GM23248 (cell line): Measurements from ENCODE around the gene KRTAP5-5. TPM values are rescaled to one million over a fixed set of nuclear protein-coding genes. Genes with fewer than 3 reads are reported as not detected.

Source experiments
- DNase-seq: peaks from one replicate; pipeline ENCODE4 v3.0.0-alpha.2; 2015
- H2AFZ ChIP-seq: fragments of 200-600 bp; sonication (generic); 2 replicates; pipeline ENCODE4 v1.6.1; 2016; ENCODE audit warnings: antibody characterized with exemption
- H3F3A ChIP-seq: fragments of 200-600 bp; sonication (generic); 2 replicates; pipeline ENCODE4 v1.6.1; 2016; ENCODE audit warnings: mild to moderate bottlenecking, antibody characterized with exemption, mixed run types; ENCODE audit not compliant: insufficient read depth
- H3K27ac ChIP-seq: fragments of 200-600 bp; sonication (generic); 2 replicates; pipeline ENCODE4 v1.5.1; 2016; ENCODE audit warnings: mild to moderate bottlenecking
- H3K27me3 ChIP-seq: fragments of 200-600 bp; sonication (generic); replicated peaks from 2 replicates; pipeline ENCODE4 v1.6.1; 2016; ENCODE audit warnings: mild to moderate bottlenecking; ENCODE audit not compliant: insufficient read depth
- H3K36me3 ChIP-seq: fragments of 200-600 bp; sonication (generic); 2 replicates; pipeline ENCODE4 v1.6.1; 2016; ENCODE audit warnings: low read depth, mild to moderate bottlenecking
- H3K4me1 ChIP-seq: fragments of 200-600 bp; sonication (generic); 2 replicates; pipeline ENCODE4 v1.6.1; 2016; ENCODE audit warnings: mild to moderate bottlenecking; ENCODE audit not compliant: insufficient read depth
- H3K4me2 ChIP-seq: fragments of 200-600 bp; sonication (generic); one replicate; pipeline ENCODE4 v1.6.1; 2016; ENCODE audit warnings: mild to moderate bottlenecking; ENCODE audit not compliant: unreplicated experiment
- H3K4me3 ChIP-seq: fragments of 200-600 bp; sonication (generic); 2 replicates; pipeline ENCODE4 v1.5.1; 2016; ENCODE audit warnings: mild to moderate bottlenecking
- H3K79me2 ChIP-seq: fragments of 200-600 bp; sonication (generic); 2 replicates; pipeline ENCODE4 v1.6.1; 2016; ENCODE audit warnings: mild to moderate bottlenecking; ENCODE audit not compliant: insufficient read depth
- H3K9ac ChIP-seq: fragments of 200-600 bp; sonication (generic); 2 replicates; pipeline ENCODE4 v1.6.1; 2016; ENCODE audit warnings: mild to moderate bottlenecking
- H3K9me2 ChIP-seq: fragments of 200-600 bp; sonication (generic); 2 replicates; pipeline ENCODE4 v1.6.1; 2016; ENCODE audit warnings: mixed run types, mild to moderate bottlenecking, moderate library complexity; ENCODE audit not compliant: insufficient read depth
- H3K9me3 ChIP-seq: fragments of 200-600 bp; sonication (generic); one replicate; pipeline ENCODE4 v1.6.1; 2017; ENCODE audit warnings: low read depth
- H4K20me1 ChIP-seq: fragments of 200-600 bp; sonication (generic); 2 replicates; pipeline ENCODE4 v1.6.0; 2016; ENCODE audit not compliant: insufficient read depth
- EZH2 ChIP-seq: fragments of 200-600 bp; sonication (generic); IDR thresholded peaks from 2 replicates; pipeline ENCODE4 v1.6.1; 2018; ENCODE audit warnings: antibody characterized with exemption, mild to moderate bottlenecking; ENCODE audit not compliant: insufficient read depth, poor library complexity, severe bottlenecking
- EZH2phosphoT487 ChIP-seq: fragments of 200-600 bp; sonication (generic); IDR thresholded peaks from 2 replicates; pipeline ENCODE4 v1.6.1; 2018; ENCODE audit warnings: antibody characterized with exemption, moderate library complexity, mild to moderate bottlenecking, low read depth; ENCODE audit not compliant: insufficient read depth
- WGBS, 2 experiments: methylation state at CpG; one replicate each; pipeline ENCODE4 v1.1.6; 2015 to 2017; ENCODE audit warnings: low lambda C conversion rate in 2 of 2, low coverage in 1 of 2; ENCODE audit errors: missing lambda C conversion rate in 2 of 2; 5-methylcytosine and 5-hydroxymethylcytosine counted together
- in situ Hi-C: fragments of 300-500 bp; cut with MboI; formaldehyde crosslinking; loops from 2 replicates; pipeline ENCODE4 v1.15.0; 2020
- polyA plus RNA-seq: library from polyadenylated mRNA; unstranded; fragments of >200 nt; fragmentation: Nextera tagmentation; extraction: Ambion mirVana; gene quantifications from 2 replicates; pipeline ENCODE4 v1.2.1, GENCODE V29; 2016
- total RNA-seq: library from RNA; depleted of rRNA; stranded (reverse); fragments of >200 nt; shearing (Covaris generic); gene quantifications from 2 replicates; pipeline ENCODE4 v1.2.3, GENCODE V29; 2014

KRTAP5-5 gene
- total and polyA plus RNA-seq, 2 experiments from 2014 or later = not detected

- H3K9me3 ChIP-seq = no peaks in the 10 kb centered on the region
Measured at GRCh38 chr11:1631066-1631568, 1.5 kb downstream of the KRTAP5-5 start.

GRCh38 chr11:1632053-1632714, 2.6 kb downstream of the KRTAP5-5 start:
- Histone ChIP-seq H3K9me2 (no peaks in the 10 kb centered on the region), H3K4me3 (no peak overlapping the region), H3K27ac (no peak overlapping the region), H2AFZ (no peak overlapping the region), H3K36me3 (no peaks in the 10 kb centered on the region), H3K27me3 (peaks cover 68% of the 10 kb centered on the region), H3K4me1 (no peaks in the 10 kb centered on the region), H3F3A (no peaks in the 10 kb centered on the region), H3K9me3 (no peaks in the 10 kb centered on the region), H3K4me2 (no peak overlapping the region), H3K79me2 (no peaks in the 10 kb centered on the region), H4K20me1 (no peaks in the 10 kb centered on the region), H3K9ac (no peak overlapping the region)
- in situ Hi-C loops = no loop called here
- no peak for DNase-seq
- WGBS, 2 experiments = 39 to 42% methylated on average over 11 of the region's 11 CpGs
- TF ChIP-seq EZH2phosphoT487 = no peak
- TF ChIP-seq EZH2 = no peak

More at GRCh38 chr11:1631066-1631568, 1.5 kb downstream of the KRTAP5-5 start:
- TF ChIP-seq EZH2 (no peak), EZH2phosphoT487 (no peak)
- in situ Hi-C loops = no loop called here
- Histone ChIP-seq H3K4me3 (no peak overlapping the region), H3K4me1 (no peaks in the 10 kb centered on the region), H2AFZ (no peak overlapping the region), H3F3A (no peaks in the 10 kb centered on the region), H3K79me2 (no peaks in the 10 kb centered on the region), H3K27me3 (peaks cover 70% of the 10 kb centered on the region), H3K27ac (no peak overlapping the region), H3K9ac (no peak overlapping the region), H3K9me2 (no peaks in the 10 kb centered on the region), H4K20me1 (no peaks in the 10 kb centered on the region), H3K4me2 (no peak overlapping the region), H3K36me3 (no peaks in the 10 kb centered on the region)
- DNase-seq = no peak
- 31 to 38% methylated on average over 13 of the region's 13 CpGs for WGBS, 2 experiments

GRCh38 chr11:1633864-1634263, 4.3 kb downstream of the KRTAP5-5 start:
- no peaks in the 10 kb centered on the region for H3K36me3 ChIP-seq
- H3K27me3 ChIP-seq = peaks cover 67% of the 10 kb centered on the region
- in situ Hi-C loops = no loop called here
- no peak overlapping the region for H2AFZ ChIP-seq
- no peak for DNase-seq
- TF ChIP-seq EZH2phosphoT487 = no peak
- no peak for TF ChIP-seq EZH2
- H3K4me3 ChIP-seq = no peak overlapping the region
- no peak overlapping the region for H3K4me2 ChIP-seq
- H3K9me2 ChIP-seq = no peaks in the 10 kb centered on the region
- H3K9me3 ChIP-seq = no peaks in the 10 kb centered on the region
- H3F3A ChIP-seq = no peaks in the 10 kb centered on the region
- no peaks in the 10 kb centered on the region for H3K4me1 ChIP-seq
- H3K9ac ChIP-seq = no peak overlapping the region
- no peak overlapping the region for H3K27ac ChIP-seq
- no peaks in the 10 kb centered on the region for H4K20me1 ChIP-seq
- H3K79me2 ChIP-seq = no peaks in the 10 kb centered on the region
- 51 to 62% methylated on average over 10 of the region's 10 CpGs for WGBS, 2 experiments

GRCh38 chr11:1636291-1636950, 6.8 kb downstream of the KRTAP5-5 start:
- no peak for TF ChIP-seq EZH2phosphoT487
- no peak for TF ChIP-seq EZH2
- H3K36me3 ChIP-seq = no peaks in the 10 kb centered on the region
- no peaks in the 10 kb centered on the region for H3K9me2 ChIP-seq
- no peak overlapping the region for H3K9ac ChIP-seq
- H3K9me3 ChIP-seq = no peaks in the 10 kb centered on the region
- no peak overlapping the region for H3K4me2 ChIP-seq
- DNase-seq = no peak
- H3K27me3 ChIP-seq = peaks cover 65% of the 10 kb centered on the region
- H3K4me1 ChIP-seq = no peaks in the 10 kb centered on the region
- H2AFZ ChIP-seq = no peak overlapping the region
- H3K27ac ChIP-seq = no peak overlapping the region
- in situ Hi-C loops = no loop called here
- no peak overlapping the region for H3K4me3 ChIP-seq
- H3F3A ChIP-seq = no peaks in the 10 kb centered on the region
- no peaks in the 10 kb centered on the region for H3K79me2 ChIP-seq
- WGBS, 2 experiments = 57 to 60% methylated on average over 19 of the region's 19 CpGs
- no peaks in the 10 kb centered on the region for H4K20me1 ChIP-seq
